ENCODE measurements around the gene GPRC5D.

DNA sequence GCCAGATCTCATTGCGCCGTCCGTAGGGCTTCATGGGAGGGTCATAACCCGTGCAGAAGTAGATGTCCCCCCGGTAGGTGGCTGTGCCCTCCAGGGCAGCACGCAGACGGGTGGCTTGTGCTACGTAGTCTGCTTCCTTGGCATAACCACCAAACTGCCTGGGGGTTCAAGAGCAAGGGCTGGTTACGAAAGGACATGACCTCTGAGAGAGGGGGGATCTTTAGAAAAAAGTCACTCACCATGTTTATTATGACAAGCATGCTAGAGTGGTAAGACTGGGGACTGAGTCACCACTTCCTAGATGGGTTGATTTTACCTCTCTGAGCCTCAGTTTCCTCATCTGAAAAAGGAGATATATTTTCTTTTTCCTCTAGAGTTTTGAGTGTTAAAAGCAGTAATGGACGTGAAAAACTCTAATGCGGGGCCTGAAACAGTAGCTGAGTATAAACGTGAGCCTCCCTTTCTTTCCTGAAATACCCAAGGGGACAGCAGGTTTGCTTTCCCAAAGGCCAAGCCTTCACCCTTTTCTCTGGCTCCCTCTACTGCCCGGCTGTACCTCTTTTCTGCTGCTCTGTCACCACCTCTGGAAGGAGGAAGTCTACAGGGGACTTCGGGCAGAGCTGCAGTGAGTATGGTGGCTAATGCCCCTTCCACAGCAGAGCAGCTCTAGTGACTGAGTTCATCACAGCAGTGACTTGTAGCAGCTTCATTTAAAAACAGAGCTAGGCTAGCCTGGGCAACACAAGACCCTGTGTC, 23.5 kb upstream of the GPRC5D start:
- TF ChIP-seq, protein P1, sequence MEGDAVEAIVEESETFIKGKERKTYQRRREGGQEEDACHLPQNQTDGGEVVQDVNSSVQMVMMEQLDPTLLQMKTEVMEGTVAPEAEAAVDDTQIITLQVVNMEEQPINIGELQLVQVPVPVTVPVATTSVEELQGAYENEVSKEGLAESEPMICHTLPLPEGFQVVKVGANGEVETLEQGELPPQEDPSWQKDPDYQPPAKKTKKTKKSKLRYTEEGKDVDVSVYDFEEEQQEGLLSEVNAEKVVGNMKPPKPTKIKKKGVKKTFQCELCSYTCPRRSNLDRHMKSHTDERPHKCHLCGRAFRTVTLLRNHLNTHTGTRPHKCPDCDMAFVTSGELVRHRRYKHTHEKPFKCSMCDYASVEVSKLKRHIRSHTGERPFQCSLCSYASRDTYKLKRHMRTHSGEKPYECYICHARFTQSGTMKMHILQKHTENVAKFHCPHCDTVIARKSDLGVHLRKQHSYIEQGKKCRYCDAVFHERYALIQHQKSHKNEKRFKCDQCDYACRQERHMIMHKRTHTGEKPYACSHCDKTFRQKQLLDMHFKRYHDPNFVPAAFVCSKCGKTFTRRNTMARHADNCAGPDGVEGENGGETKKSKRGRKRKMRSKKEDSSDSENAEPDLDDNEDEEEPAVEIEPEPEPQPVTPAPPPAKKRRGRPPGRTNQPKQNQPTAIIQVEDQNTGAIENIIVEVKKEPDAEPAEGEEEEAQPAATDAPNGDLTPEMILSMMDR (IDR thresholded peaks at IDR 0.05): peak in 4 of 6 experiments; percentile 5 to 52 (median 32)
- TF ChIP-seq POLR2A (IDR thresholded peaks at IDR 0.05): no peak
